ENCODE measurements around the gene ZNF358.
"Not testable (repeated sequence)": the region's sequence is repeated elsewhere in the genome, so short reads cannot be mapped to it uniquely, and the experiment has no call there.

ZNF358 gene

GRCh38 chr19:7535998-7536695 lies 20.2 kb downstream of the ZNF358 start:
- DNase-seq (ENCODE audit: low read depth) = no peak

GRCh38 chr19:7538990-7539389 lies 23.1 kb downstream of the ZNF358 start:
- not testable (repeated sequence) for DNase-seq (ENCODE audit: low read depth)

GRCh38 chr19:7539827-7540425 lies 24.0 kb downstream of the ZNF358 start:
- DNase-seq (ENCODE audit: low read depth) = no peak

GRCh38 chr19:7540761-7541474 lies 25.0 kb downstream of the ZNF358 start:
- peak; percentile 43 for DNase-seq (ENCODE audit: low read depth)

GRCh38 chr19:7541475-7541824 lies 25.5 kb downstream of the ZNF358 start:
- no peak for DNase-seq (ENCODE audit: low read depth)

GRCh38 chr19:7541828-7542443 lies 26.0 kb downstream of the ZNF358 start:
- DNase-seq (ENCODE audit: low read depth) = no peak

GRCh38 chr19:7542556-7543348 lies 26.8 kb downstream of the ZNF358 start:
- no peak for DNase-seq (ENCODE audit: low read depth)

- DNase-seq (ENCODE audit: low read depth) = no peak
Measured at GRCh38 chr19:7544626-7545025, 28.7 kb downstream of the ZNF358 start.

- no peak for DNase-seq (ENCODE audit: low read depth)
Measured at GRCh38 chr19:7545300-7545699, 29.4 kb downstream of the ZNF358 start.

GRCh38 chr19:7545904-7546303 lies 30.0 kb downstream of the ZNF358 start:
- no peak for DNase-seq (ENCODE audit: low read depth)

- DNase-seq (ENCODE audit: low read depth) = no peak
Measured at GRCh38 chr19:7547159-7547558, 31.3 kb downstream of the ZNF358 start.

GRCh38 chr19:7549429-7550148 lies 33.7 kb downstream of the ZNF358 start:
- DNase-seq (ENCODE audit: low read depth) = no peak

GRCh38 chr19:7550169-7550770 lies 34.4 kb downstream of the ZNF358 start:
- no peak for DNase-seq (ENCODE audit: low read depth)

GRCh38 chr19:7550987-7551761 lies 35.3 kb downstream of the ZNF358 start:
- peak; percentile 83 for DNase-seq (ENCODE audit: low read depth)

GRCh38 chr19:7552781-7553180 lies 36.9 kb downstream of the ZNF358 start:
- no peak for DNase-seq (ENCODE audit: low read depth)

GRCh38 chr19:7554565-7554964 lies 38.7 kb downstream of the ZNF358 start:
- no peak for DNase-seq (ENCODE audit: low read depth)

- DNase-seq (ENCODE audit: low read depth) = peak; percentile 7
Measured at GRCh38 chr19:7554990-7555864, 39.3 kb downstream of the ZNF358 start.

GRCh38 chr19:7556696-7557315 lies 40.9 kb downstream of the ZNF358 start:
- DNase-seq (ENCODE audit: low read depth) = no peak

- no peak for DNase-seq (ENCODE audit: low read depth)
Measured at GRCh38 chr19:7558667-7559066, 42.8 kb downstream of the ZNF358 start.

Measured in amniotic epithelial cell (primary cell).